ENCODE data around the gene SPTBN2.

DNA sequence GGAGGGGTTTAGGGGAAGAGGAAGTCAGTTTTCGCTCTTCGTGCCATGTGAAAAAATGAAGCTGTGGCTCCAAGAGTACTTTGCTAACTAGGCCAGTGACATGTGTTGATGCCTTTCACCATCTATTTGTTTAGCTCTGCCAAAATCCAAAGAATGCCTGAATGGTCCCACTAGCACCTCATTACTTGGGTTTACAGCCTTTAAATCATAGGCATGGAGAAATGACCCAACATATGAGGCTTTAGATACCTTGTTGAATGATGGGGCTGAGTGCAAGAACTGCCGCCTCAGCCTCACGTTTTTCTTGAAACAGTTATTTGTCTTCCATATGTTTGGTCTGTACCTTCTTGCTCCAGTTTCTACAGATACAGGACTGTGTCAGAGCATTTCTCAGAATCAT lies 82.2 kb downstream of the SPTBN2 start:
- no peak for TF ChIP-seq SP1 (CRISPR knock-in tag; conservative IDR thresholded peaks at IDR 0.05)
- TF ChIP-seq CTCF (IDR thresholded peaks at IDR 0.05) = no peak
- TF ChIP-seq, protein P1, sequence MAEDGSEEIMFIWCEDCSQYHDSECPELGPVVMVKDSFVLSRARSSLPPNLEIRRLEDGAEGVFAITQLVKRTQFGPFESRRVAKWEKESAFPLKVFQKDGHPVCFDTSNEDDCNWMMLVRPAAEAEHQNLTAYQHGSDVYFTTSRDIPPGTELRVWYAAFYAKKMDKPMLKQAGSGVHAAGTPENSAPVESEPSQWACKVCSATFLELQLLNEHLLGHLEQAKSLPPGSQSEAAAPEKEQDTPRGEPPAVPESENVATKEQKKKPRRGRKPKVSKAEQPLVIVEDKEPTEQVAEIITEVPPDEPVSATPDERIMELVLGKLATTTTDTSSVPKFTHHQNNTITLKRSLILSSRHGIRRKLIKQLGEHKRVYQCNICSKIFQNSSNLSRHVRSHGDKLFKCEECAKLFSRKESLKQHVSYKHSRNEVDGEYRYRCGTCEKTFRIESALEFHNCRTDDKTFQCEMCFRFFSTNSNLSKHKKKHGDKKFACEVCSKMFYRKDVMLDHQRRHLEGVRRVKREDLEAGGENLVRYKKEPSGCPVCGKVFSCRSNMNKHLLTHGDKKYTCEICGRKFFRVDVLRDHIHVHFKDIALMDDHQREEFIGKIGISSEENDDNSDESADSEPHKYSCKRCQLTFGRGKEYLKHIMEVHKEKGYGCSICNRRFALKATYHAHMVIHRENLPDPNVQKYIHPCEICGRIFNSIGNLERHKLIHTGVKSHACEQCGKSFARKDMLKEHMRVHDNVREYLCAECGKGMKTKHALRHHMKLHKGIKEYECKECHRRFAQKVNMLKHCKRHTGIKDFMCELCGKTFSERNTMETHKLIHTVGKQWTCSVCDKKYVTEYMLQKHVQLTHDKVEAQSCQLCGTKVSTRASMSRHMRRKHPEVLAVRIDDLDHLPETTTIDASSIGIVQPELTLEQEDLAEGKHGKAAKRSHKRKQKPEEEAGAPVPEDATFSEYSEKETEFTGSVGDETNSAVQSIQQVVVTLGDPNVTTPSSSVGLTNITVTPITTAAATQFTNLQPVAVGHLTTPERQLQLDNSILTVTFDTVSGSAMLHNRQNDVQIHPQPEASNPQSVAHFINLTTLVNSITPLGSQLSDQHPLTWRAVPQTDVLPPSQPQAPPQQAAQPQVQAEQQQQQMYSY (CRISPR knock-in tag; IDR thresholded peaks at IDR 0.05) = no peak
- no peak for TF ChIP-seq E2F1 (CRISPR knock-in tag; IDR thresholded peaks at IDR 0.05)

Data from WTC11 (cell line).